GM19455 (cell line): ENCODE data around the gene FASTKD1.

Experiments used
- ATAC-seq: cut with Tn5 transposase; IDR thresholded peaks from one replicate; pipeline ENCODE4 v1.9.1; 2021; ENCODE audit not compliant: unreplicated experiment

Gene FASTKD1

DNA sequence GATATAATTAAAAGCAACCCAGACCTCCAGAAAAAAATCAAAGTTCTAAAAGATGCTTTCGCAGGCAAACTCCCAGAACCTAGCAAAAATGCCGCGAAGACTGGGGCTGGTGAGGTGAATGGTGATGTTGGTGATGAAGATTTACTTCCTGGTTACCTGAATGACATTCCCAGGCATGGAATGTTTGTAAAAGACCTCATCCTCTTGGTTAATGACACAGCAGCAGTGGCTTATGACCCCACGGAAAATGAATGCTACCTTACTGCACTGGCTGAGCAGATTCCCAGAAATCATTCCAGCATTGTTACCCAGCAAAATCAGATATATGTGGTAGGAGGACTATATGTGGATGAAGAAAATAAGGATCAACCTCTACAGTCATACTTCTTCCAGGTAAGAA is 63.2 kb downstream of the FASTKD1 start:
- ATAC-seq: no peak

DNA sequence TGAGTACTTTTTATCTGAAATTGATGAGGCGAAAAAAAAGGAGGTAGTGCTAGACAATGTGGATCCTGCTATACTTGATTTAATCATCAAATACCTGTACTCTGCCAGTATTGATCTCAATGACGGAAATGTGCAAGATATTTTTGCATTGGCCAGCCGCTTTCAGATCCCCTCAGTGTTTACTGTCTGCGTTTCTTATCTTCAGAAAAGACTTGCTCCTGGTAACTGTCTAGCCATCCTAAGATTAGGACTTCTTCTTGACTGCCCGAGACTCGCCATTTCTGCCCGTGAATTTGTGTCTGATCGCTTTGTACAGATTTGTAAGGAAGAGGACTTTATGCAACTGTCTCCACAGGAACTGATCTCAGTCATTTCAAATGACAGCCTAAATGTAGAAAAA is 63.7 kb downstream of the FASTKD1 start:
- ATAC-seq: no peak

DNA sequence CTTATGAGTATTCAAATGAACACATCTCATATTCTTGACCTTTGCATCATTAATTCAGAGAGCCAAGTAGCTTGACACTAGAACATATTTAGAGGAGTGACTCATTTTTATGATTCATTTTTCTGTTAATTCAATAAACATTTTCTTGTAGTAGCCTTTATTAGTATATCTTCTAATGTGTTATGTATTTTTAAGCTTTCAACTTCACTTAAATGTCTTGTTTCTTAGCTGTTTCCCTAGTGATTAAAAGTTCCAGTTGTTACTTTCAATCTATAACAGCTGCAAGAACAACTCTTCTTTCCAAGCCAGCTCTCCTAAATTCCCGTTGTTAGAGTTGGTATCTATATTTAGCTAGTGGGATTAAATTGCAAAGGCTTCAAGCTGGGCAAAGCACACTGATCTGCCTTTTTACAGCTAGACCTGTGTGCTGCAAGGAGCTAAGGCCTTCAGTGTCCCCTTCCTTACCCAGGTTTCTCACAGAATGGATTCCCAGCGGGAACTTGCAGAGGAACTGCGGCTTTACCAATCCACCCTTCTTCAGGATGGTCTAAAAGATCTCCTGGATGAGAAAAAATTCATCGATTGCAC is 64.3 kb downstream of the FASTKD1 start, which contains the start of gene KLHL41:
Gene KLHL41, plus strand, starts transcription at position 405 of the 588 bp plus-strand sequence. Its CDS starts 77 bp downstream, at position 482.
- no peak for ATAC-seq

DNA sequence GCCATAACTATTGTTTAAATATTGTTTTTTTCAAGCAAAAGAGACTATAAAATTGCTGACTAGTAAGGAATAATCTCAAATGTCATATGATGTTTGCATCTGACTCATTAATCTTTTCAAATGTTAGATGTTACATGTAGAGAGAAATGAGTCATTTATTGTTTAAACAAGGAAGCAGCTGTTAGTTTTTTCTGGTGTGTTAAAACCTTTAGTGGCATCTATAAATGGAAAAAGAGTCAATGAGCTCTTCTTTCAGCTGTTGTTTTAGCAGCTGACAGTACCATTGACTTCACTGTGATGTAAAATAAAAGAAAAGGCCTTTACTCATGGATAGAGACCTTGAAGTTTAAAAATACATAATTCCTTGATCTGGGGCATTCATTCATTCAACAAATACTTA is 66.0 kb downstream of the FASTKD1 start:
- no peak for ATAC-seq

DNA sequence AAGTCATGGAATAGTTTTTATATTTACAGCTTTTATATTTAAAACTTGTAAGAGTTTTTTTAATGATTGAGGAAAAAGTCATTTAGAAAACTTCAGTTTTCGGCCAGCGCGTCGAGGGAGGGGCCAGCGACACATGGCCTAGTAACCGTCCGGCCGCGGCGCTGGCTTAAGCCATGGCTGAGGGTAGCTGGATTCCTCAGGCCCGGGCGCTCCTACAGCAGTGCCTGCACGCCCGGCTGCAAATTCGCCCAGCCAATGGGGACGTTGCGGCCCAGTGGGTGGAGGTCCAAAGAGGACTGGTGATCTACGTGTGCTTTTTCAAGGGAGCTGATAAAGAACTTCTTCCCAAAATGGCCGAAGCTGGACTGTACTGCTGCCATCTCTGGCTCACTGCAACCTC is 69.0 kb downstream of the FASTKD1 start:
- ATAC-seq: no peak

DNA sequence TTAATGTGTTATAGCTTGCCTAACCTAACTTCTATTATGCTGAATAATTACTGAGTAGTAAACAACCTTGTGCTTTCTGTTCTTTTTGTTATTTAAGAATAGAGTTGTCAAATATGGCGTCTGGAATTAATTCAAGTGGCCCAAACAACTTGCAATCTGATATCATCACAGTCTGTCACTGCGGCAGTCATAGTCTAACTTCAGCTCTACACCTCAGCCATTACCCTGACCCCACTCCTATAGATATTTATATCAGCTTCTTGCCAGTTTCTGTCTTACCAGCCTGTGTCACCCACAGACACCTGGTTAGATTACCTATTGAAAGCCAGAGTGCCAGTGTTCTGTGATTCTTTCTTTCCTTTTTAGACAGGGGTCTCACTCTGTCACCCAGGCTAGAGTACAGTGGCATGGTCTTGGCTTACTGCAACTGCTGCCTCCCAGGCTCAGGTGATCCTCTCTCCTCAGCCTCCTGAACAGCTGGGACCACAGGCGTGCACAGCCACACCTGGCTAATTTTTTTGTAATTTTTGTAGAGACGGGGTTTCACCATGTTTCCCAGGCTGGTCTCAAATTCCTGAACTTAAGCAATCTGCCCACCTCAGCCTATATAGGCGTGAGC is 78.2 kb downstream of the FASTKD1 start:
- no peak for ATAC-seq

DNA sequence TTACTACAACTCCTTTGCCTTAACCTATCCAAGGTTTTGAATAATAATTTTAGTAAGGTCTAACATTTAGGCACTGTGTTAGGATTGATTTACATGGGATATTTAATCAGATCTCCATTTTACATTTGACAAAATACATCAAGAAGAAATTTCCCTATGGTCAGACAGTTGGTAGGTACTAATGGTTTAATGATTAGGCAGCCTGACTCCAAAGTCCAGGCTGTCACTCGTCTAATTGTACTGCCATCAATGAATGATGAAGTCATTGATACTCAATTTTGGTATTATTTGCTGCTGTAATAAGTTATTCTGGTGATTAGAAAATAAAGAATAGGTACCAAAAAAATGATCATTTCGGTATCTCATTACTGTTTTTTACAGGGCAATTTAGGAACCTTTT is 80.3 kb downstream of the FASTKD1 start:
- ATAC-seq: no peak

DNA sequence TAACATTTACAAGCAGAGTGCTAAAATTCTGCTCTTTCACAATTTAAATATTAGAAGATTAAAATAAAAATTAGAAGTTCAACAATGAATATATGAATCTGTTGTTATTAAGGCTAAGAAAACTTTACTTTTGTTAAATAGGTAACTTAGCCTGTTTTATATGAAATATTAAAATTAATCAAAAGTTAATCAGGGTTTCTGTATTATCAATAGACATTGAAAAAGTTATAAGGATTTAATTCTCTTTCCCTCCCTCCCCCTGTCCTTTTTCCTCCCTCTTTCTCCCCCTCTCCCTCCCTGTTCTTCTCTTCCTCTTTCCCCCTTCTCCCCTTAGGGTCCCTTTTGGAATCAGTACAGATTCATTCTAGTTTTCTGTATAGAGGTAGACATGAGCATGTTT is 82.3 kb downstream of the FASTKD1 start:
- no peak for ATAC-seq

DNA sequence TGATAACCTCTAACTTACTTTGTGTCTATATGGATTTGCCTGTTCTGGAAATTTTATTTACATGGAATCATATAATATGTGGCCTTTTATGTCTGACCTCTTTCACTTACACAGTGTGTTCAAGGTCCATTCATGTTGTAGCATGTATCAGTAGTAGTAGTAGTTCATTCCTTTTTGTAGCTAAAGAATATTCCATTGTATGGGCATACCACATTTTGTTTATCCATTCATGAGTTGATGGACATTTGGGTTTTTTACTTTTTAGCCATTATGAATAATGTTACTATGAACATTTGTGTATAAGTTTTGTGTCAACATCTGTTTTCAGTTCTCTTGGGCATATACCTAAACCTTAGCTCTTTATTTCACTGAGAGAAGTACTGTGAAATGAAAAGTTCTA is 82.8 kb downstream of the FASTKD1 start:
- no peak for ATAC-seq

DNA sequence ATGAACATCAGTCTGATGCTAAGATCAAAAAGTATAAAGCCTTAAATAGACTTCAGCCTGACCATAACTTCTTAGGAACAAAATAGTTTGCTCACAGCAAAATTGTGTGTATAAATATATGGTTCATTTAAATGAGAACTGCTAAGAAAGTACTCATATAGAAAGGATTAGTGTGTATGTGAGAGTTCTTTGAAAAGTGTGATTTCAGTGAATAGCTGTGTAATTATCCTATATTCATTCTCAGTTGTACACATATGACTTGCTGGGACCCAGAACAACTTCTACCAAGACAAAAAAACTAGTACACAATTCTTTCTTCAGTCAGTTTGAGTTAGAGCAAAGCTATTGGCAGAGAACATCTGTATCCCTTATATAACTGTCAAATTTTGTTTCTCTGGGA is 87.2 kb downstream of the FASTKD1 start:
- no peak for ATAC-seq

DNA sequence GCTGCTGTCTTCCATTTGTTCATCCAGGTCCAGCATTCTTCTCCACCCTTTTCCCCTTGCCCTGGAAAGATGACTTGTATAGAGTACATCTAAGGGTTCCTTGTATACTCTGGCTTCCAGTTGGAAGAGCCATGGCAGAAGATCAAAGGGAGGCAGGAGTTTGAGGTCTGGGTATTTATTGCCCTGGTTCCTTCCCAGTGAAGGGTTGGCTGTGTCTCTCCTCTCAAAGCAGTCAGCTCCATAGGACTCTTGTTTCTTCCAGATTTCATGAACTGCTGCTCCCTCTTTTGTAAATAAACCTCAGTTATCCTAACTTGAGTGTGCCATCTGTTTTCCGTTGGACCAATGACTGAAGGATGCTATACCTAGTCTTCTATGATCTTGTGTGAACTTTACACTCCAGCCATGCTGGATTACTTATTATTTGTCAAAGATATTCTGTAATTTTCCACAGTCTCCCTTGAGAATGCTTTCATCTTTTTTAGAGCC is 88.0 kb downstream of the FASTKD1 start:
- no peak for ATAC-seq

DNA sequence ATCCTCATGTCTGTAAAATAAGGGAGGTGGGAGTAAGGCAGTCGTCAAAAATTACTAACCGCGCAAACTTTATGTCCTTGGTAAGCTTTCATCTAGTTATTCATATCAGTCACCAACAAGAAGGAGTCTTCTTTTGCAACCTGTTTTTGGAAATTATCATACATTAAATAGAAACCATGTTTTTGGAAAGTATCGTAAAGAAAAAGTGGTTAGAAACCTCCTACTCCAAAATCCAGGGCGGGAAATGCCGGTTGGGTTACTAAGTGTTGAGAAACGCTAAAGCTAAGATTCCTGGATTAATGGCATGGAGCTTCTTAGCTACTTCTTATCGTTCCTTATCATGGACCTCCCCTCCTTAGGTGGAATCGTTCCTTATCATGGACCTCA is 93.6 kb downstream of the FASTKD1 start:
- no peak for ATAC-seq
